DMS53 (cell line): ENCODE results near the gene CTAG1A.
"Not testable (repeated sequence)": the region's sequence is repeated elsewhere in the genome, so short reads cannot be mapped to it uniquely, and the experiment has no call there.

Experiments
- DNase-seq: peaks from one replicate; lab custom pipeline; 2025; lab: John Stamatoyannopoulos, UW

The CTAG1A gene

GRCh38 chrX:154619182-154619581, 34.2 kb downstream of the CTAG1A start, which contains the start of gene CTAG1B:
TSS of gene CTAG1B (minus strand) at chrX:154619282. CDS start at chrX:154619218, 64 bp downstream.
- DNase-seq, result not testable (repeated sequence)

- not testable (repeated sequence) for DNase-seq
Measured at GRCh38 chrX:154620767-154621414, 36.0 kb downstream of the CTAG1A start.

DNA sequence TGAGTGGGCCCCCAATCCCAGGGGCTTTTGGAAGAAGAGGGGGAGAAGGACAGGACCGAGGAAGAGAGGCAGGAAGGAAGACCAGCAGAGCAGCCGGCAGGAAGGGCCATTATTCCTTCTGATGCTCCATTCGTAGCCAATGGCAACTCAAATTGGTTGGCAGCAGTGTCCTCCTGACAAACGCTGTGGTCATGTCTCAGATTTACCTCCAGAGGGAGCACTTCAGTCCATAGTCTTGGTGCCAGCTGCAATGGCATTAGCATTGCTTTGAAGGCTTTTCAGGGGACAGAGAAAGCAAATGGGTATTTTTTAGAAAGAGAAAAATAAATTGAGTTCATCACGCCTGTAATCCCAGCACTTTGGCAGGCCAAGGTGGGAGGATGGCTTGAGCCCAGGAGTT, 44.0 kb downstream of the CTAG1A start:
- DNase-seq, result not testable (repeated sequence)

GRCh38 chrX:154630949-154631348, 46.0 kb downstream of the CTAG1A start:
- DNase-seq, result not testable (repeated sequence)

GRCh38 chrX:154633661-154634060, 48.7 kb downstream of the CTAG1A start:
- DNase-seq, result not testable (repeated sequence)
